Lower leg skin (tissue), 4 donors: ENCODE data around the gene LRRC41. TPM values are rescaled to one million over a fixed set of nuclear protein-coding genes. Genes with fewer than 3 reads are reported as not detected.
"Not testable (repeated sequence)": the region's sequence is repeated elsewhere in the genome, so short reads cannot be mapped to it uniquely, and the experiment has no call there.

Source experiments
- DNase-seq, 2 donors: peaks; one replicate each; pipeline ENCODE4 v3.0.0-alpha.2; 2019; ENCODE audit warnings: low spot score in 2 of 2
- H3K4me3 ChIP-seq: fragments of 200-600 bp; sonication (generic); 2 replicates; pipeline ENCODE4 v1.5.1; 2017; ENCODE audit warnings: mild to moderate bottlenecking, low read depth; ENCODE audit not compliant: poor library complexity, severe bottlenecking
- POLR2A ChIP-seq, 2 donors: fragments of 450-650 bp; IDR thresholded peaks; one replicate each; pipeline ENCODE4 v1.6.1; 2016 to 2017; ENCODE audit warnings: antibody characterized with exemption in 2 of 2, mild to moderate bottlenecking in 1 of 2, moderate library complexity in 1 of 2
- WGBS, 2 donors: methylation state at CpG; one replicate each; pipeline ENCODE4 v1.1.5; 2018; 5-methylcytosine and 5-hydroxymethylcytosine counted together
- intact Hi-C: fragments of 100-400 bp; cut with DNase I; formaldehyde crosslinking; loops from one replicate; pipeline ENCODE4 v1.15.0; 2023; ENCODE audit warnings: low total_unique reads
- total RNA-seq, 4 donors: library from RNA; depleted of rRNA; stranded (reverse); fragments of >200 nt; gene quantifications; one replicate each; pipeline ENCODE4 v1.1.0, GENCODE V29; 2016
- TF ChIP-seq, protein P1 (sequence below), 3 donors: fragments of 450-650 bp; IDR thresholded peaks; one replicate each; pipeline ENCODE4 v1.5.1; 2016; ENCODE audit warnings: antibody characterized with exemption in 3 of 3, mild to moderate bottlenecking in 3 of 3, moderate library complexity in 2 of 3

The LRRC41 gene
- total RNA-seq, 4 donors from 2014 or later, result 74.6 to 87.8 (median 82.3) TPM

DNA sequence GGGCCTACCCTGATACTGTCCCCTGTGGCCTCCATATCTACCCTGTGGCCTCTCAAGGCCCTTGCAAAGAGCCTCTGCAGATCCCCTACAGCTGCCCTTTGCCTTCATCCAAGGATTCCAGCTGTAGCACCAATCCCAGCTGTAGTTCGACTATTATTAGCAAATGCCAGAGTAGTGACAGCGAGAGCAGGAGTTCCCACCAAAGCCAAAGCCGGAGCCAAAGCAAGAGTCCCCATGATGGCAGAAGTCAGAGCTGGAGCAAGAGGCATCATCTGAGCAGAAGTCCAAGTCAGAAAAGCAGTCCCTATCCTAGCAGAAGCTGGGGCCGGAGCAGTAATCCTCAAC, 39.9 kb upstream of the LRRC41 start:
- 89 to 97% methylated on average over 4 of the region's 4 CpGs for WGBS, 2 donors
- intact Hi-C loops, result no loop called here
- no peak for DNase-seq
- H3K4me3 ChIP-seq, result no peak overlapping the region
- TF ChIP-seq, protein P1, sequence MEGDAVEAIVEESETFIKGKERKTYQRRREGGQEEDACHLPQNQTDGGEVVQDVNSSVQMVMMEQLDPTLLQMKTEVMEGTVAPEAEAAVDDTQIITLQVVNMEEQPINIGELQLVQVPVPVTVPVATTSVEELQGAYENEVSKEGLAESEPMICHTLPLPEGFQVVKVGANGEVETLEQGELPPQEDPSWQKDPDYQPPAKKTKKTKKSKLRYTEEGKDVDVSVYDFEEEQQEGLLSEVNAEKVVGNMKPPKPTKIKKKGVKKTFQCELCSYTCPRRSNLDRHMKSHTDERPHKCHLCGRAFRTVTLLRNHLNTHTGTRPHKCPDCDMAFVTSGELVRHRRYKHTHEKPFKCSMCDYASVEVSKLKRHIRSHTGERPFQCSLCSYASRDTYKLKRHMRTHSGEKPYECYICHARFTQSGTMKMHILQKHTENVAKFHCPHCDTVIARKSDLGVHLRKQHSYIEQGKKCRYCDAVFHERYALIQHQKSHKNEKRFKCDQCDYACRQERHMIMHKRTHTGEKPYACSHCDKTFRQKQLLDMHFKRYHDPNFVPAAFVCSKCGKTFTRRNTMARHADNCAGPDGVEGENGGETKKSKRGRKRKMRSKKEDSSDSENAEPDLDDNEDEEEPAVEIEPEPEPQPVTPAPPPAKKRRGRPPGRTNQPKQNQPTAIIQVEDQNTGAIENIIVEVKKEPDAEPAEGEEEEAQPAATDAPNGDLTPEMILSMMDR (IDR thresholded peaks at IDR 0.05), result no peak
- no peak for TF ChIP-seq POLR2A (IDR thresholded peaks at IDR 0.05)

DNA sequence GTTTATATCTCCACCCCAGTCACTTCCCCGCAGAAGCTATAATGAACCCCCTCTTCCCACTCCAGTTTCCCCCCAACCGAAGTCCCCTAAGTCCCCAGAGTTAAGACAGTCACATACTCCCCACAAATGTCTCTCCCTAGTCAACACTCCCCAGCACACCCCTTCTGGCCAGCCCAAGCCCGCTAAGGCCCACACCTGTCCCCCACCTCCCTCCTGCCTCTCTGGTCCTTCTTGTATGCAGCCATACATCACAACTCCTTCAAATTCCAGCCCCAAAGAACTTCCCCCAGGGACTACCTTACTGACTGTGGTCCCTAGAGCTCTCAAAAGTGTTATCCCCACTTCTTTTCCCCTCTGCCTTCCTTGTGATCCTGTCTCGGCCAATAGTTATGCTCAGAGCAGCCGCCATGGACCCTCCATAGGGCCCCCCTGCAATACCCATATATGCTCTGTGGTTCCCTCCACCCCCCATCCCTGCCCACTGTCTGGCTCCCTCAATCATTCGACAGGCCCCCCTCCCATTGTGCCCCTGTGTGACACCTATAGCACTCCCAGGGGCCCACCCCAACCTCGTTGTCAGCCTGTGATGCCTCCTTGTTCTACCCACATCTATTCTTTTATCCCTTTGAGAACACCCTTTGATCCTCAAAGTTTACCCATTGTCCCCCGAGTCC, 39.4 kb upstream of the LRRC41 start:
- no peak for DNase-seq
- intact Hi-C loops, result no loop called here
- TF ChIP-seq POLR2A (IDR thresholded peaks at IDR 0.05), result no peak
- TF ChIP-seq, protein P1 (IDR thresholded peaks at IDR 0.05), result no peak
- no peak overlapping the region for H3K4me3 ChIP-seq
- 76 to 93% methylated on average over 8 of the region's 8 CpGs for WGBS, 2 donors

DNA sequence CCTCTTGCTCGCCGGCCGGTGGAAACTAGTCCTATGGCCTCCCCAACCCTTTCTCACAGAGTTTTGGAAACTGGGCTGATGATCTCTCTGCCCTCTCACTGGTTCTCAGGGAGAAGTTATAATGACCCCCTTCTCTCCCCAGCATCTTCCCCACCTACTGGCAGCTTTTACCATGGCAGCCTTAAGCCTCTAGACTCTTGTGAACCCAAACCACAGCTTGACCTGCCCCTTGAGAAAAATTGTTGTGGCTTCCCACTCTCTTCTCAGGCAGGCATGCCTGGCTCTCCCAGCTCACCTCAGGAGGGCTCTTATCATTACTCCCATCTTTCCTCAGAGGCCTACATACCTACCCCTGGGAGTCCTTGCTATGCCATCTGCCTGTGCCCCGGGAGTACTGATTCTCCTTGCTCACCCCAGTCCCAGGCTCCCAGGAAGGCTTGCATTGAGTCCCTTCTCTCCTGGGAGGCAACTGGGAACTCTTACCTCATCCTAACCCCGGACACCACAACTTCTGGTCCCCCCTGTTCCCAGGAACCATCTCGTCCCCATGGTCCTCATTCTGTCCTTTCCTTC, 38.8 kb upstream of the LRRC41 start:
- intact Hi-C loops, result no loop called here
- H3K4me3 ChIP-seq, result no peak overlapping the region
- no peak for TF ChIP-seq POLR2A (IDR thresholded peaks at IDR 0.05)
- TF ChIP-seq, protein P1 (IDR thresholded peaks at IDR 0.05), result no peak
- no peak for DNase-seq
- 91 to 93% methylated on average over 6 of the region's 6 CpGs for WGBS, 2 donors

DNA sequence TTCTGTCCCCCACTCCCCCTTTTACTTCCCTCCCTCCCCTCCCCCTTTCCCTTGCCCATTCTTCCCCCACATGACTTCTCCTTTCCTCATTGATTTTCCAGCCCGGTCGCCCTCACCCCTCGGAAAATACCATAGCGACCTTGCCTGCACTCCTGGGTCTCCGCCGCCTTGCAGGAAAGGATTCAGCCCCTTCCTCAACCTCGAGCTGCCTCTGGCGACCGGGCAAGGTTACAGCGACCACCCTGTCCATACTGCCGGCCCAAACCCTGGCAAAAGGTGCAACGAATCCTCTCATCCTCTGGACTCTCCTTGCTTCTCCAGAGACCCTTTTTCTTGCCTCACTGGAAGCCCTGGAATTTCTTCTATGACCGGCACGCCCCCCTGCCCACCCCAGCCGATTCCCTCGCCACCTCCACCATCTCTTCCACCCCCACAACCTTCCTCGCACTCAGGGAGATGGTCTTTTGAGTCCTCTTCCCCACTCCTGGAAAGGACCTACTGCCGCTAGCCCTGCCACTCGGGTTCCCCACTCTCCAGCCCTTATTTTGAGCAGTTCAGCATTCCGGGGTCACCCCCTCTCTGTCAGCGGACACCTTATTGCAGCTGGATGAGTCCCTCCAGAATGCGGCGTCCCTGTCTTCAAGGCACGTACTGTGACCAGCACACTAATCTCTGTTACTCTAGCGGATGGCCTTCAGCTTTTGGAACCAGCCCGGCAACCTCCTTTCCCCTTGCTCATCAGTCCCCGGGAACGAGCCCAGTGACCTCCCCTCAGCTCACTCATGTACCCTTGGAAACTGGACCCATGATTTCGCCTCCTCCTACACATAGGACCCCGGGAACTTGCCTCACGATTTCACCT, 38.0 kb upstream of the LRRC41 start:
- peak overlapping the region; percentile 59 for H3K4me3 ChIP-seq
- intact Hi-C loops, result no loop called here
- no peak for DNase-seq
- no peak for TF ChIP-seq POLR2A (IDR thresholded peaks at IDR 0.05)
- TF ChIP-seq, protein P1 (IDR thresholded peaks at IDR 0.05), result no peak
- 47 to 55% methylated on average over 31 of the region's 31 CpGs for WGBS, 2 donors

DNA sequence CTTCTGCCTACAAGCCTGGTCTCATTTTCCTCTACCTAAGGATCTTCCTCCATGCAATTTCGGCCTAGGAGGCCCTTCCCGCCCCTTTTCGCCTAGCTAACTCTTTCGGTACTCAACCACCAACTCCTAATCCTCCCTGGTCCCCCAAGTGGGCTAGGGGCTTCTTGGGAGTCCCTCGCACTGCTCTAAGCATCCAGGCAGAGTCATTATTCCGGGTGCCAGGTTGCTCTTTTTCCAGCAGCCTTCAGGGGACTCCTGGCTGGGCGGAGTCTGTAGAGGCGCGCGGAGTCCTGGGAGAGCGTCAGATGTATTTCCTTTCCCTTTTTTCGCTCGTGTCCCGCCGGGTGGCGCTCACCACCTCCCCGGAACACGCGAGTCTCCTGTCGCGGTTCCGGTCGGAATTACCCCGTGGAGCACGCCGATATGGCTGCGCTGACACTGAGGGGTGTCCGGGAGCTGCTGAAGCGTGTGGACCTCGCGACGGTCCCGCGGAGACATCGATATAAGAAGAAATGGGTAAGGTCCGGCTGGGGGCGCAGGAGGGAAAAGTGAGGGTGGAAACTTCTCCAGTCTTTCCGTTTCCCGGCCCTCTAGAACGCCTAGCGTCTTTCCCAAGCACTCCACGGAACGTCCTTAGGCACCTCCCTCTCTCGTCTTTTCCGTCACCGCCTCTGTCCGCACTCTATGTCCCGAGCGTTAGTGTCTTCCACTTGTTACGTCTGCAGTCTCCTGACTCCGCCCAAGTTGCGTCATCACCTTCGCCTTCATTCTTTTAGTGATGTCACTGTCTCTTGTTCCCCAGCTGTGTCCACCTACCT, 37.2 kb upstream of the LRRC41 start, which contains the start of gene NSUN4:
Gene NSUN4 (plus strand): TSS at position 404 of the 818 bp plus-strand sequence. CDS start 20 bp downstream, at position 424.
- intact Hi-C loops, result no loop called here
- DNase-seq, result peak; percentile 93 to 98
- TF ChIP-seq, protein P1 (IDR thresholded peaks at IDR 0.05), result peak in 1 of 3 donors; percentile 41
- peak in 1 of 2 donors; percentile 19 for TF ChIP-seq POLR2A (IDR thresholded peaks at IDR 0.05)
- peak within 1 kb of the TSS; percentile 59 for H3K4me3 ChIP-seq
- 0% methylated on average over 47 to 53 of the region's 53 CpGs for WGBS, 2 donors

DNA sequence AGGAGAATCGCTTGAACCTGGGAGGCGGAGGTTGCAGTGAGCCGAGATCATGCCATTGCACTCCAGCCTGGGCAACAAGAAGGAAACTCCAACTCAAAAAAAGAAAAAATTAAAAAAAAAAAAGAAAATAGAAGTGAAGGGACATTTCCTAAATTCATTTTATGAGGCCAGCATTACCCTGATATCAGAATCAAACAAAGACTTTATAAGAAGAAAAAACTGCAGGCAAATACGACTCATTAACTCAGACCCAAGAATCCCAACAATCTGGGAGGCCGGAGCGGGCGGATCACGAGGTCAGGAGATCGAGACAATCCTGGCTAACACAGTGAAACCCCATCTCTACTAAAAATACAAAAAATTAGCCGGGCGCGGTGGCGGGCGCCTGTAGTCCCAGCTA, 34.0 kb upstream of the LRRC41 start:
- 95 to 98% methylated on average over 12 to 14 of the region's 14 CpGs for whole genome bisulfite sequencing, 2 donors
- DNase-seq, H3K4me3 ChIP-seq, intact Hi-C loops: not testable (repeated sequence)
